Breast epithelium (tissue), 4 donors: ENCODE measurements around the gene OR6Y1. TPM values are rescaled to one million over a fixed set of nuclear protein-coding genes. Genes with fewer than 3 reads are reported as not detected.

Experiments used
- DNase-seq, 2 donors: peaks; one replicate each; pipeline ENCODE4 v3.0.0-alpha.2; 2019; ENCODE audit warnings: low spot score in 2 of 2
- H3K27ac ChIP-seq, 2 donors: fragments of 200-600 bp; sonication (generic) in 1 of 2; one replicate each; pipeline ENCODE4 v1.5.1; 2016 to 2019; ENCODE audit warnings: mild to moderate bottlenecking in 1 of 2
- H3K27me3 ChIP-seq, 2 donors: fragments of 200-600 bp; sonication (generic) in 1 of 2; one replicate each; pipeline versions ENCODE4 v1.5.1 to v1.6.0; 2017 to 2019; ENCODE audit warnings: control low read depth in 1 of 2, mild to moderate bottlenecking in 1 of 2
- H3K36me3 ChIP-seq: fragments of 200-600 bp; one replicate; pipeline ENCODE4 v1.5.1; 2019
- H3K4me1 ChIP-seq, 2 donors: fragments of 200-600 bp; sonication (generic); one replicate each; pipeline ENCODE4 v1.5.1; 2016 to 2019; ENCODE audit warnings: control low read depth in 1 of 2
- H3K4me3 ChIP-seq, 3 donors: fragments of 200-600 bp; sonication (generic); 1 replicate in 2 of 3; 2 replicates in 1 of 3; pipeline ENCODE4 v1.5.1; 2016 to 2019; ENCODE audit warnings: mild to moderate bottlenecking in 3 of 3, moderate library complexity in 2 of 3
- H3K9me3 ChIP-seq, 2 donors: fragments of 200-600 bp; sonication (generic) in 1 of 2; one replicate each; pipeline ENCODE4 v1.5.1; 2016 to 2019; ENCODE audit warnings: control low read depth in 1 of 2
- POLR2A ChIP-seq: fragments of 450-650 bp; IDR thresholded peaks from one replicate; pipeline ENCODE4 v1.6.1; 2016; ENCODE audit warnings: antibody characterized with exemption, mild to moderate bottlenecking, moderate library complexity
- POLR2AphosphoS5 ChIP-seq, 3 donors: sonication (generic); formaldehyde crosslinking; IDR thresholded peaks; one replicate each; pipeline ENCODE4 v1.6.1; 2017; ENCODE audit warnings: antibody characterized with exemption in 3 of 3
- intact Hi-C: fragments of 100-400 bp; cut with DNase I; formaldehyde crosslinking; loops from one replicate; pipeline ENCODE4 v1.15.1; 2023; ENCODE audit warnings: low total_unique reads
- total RNA-seq, 3 donors: library from RNA; depleted of rRNA; stranded (reverse); fragments of >200 nt; gene quantifications; one replicate each; pipeline ENCODE4 v1.1.0, GENCODE V29; 2016
- TF ChIP-seq, protein P1 (sequence below), 3 donors: fragments of 450-650 bp; IDR thresholded peaks; one replicate each; pipeline ENCODE4 v1.5.1; 2016 to 2017; ENCODE audit warnings: antibody characterized with exemption in 3 of 3, mild to moderate bottlenecking in 3 of 3, moderate library complexity in 3 of 3

Gene OR6Y1
- total RNA-seq, 3 donors from 2014 or later, result not detected

DNA sequence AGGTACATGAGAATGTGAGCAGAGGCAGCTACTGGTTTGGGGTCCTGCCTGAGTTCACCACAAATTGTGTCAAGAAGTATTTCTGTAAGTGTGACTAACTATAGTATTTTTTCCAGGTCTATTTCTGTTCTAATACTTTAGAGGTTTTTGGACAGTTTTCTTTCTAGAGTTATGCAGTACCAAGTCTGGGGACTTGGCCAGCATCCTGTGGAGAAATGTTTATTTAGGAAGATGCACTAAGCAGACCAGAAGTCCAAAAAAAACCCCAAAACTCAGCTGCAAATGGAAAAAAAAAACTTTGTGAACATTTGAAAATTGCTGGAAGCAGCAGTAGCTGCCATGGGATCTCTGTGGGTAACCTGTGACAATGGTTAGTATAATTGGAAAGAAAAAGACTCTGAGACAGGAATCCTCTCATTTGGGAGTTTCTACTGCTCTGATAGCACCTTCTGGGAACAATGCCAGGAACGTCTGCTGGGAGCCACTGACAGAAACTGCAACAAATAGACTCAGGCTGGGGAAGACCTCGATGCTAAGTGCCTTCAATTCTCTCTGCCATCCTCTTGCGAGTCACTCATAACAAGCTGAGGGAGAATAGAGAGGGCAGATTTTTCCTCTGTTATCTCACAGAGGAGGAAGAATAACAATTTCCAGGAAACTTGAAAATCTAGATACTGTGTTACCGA lies 44.6 kb downstream of the OR6Y1 start:
- Histone ChIP-seq H3K4me3 (no peak overlapping the region), H3K4me1 (no peaks in the 10 kb centered on the region)
- intact Hi-C loops, result no loop called here

DNA sequence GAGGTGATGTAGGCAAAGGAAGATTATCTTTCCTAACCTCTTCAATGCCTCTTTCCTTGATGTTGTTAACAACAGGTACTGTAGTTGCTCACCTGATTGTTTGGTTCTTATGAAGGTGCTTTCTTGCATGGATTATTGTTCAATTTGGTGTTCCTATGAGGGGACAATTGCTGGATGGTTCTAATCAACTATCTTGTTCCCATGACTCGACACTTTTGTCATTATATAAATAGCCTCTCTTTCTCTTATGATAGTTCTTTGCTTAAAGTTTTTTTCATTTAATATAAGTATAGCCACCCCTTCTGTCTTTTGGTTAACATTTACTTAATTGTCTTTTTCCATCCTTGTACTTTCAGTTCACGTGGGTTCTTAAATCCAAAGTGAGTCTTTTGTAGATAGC lies 46.7 kb downstream of the OR6Y1 start:
- peaks cover 0 to 13% of the 10 kb centered on the region in 2 donors for H3K9me3 ChIP-seq
- H3K27me3 ChIP-seq, result no peaks in the 10 kb centered on the region
- TF ChIP-seq POLR2AphosphoS5 (IDR thresholded peaks at IDR 0.05) (no peak), POLR2A (no peak)
- TF ChIP-seq, protein P1, sequence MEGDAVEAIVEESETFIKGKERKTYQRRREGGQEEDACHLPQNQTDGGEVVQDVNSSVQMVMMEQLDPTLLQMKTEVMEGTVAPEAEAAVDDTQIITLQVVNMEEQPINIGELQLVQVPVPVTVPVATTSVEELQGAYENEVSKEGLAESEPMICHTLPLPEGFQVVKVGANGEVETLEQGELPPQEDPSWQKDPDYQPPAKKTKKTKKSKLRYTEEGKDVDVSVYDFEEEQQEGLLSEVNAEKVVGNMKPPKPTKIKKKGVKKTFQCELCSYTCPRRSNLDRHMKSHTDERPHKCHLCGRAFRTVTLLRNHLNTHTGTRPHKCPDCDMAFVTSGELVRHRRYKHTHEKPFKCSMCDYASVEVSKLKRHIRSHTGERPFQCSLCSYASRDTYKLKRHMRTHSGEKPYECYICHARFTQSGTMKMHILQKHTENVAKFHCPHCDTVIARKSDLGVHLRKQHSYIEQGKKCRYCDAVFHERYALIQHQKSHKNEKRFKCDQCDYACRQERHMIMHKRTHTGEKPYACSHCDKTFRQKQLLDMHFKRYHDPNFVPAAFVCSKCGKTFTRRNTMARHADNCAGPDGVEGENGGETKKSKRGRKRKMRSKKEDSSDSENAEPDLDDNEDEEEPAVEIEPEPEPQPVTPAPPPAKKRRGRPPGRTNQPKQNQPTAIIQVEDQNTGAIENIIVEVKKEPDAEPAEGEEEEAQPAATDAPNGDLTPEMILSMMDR (IDR thresholded peaks at IDR 0.05), result no peak
- H3K4me3 ChIP-seq, result no peak overlapping the region
- no peak for DNase-seq
- intact Hi-C loops, result no loop called here
- H3K36me3 ChIP-seq, result no peaks in the 10 kb centered on the region
- H3K27ac ChIP-seq, result no peak overlapping the region
- H3K4me1 ChIP-seq, result no peaks in the 10 kb centered on the region

More for the DNA sequence above, 44.6 kb downstream of the OR6Y1 start:
- Histone ChIP-seq H3K36me3 (no peaks in the 10 kb centered on the region), H3K27me3 (no peaks in the 10 kb centered on the region), H3K27ac (no peak overlapping the region), H3K9me3 (peaks cover 0 to 13% of the 10 kb centered on the region in 2 donors)
- TF ChIP-seq POLR2A, result no peak
- no peak for TF ChIP-seq POLR2AphosphoS5 (IDR thresholded peaks at IDR 0.05)
- TF ChIP-seq, protein P1 (IDR thresholded peaks at IDR 0.05), result no peak
- no peak for DNase-seq

GRCh38 chr1:158506369-158506987 lies 47.7 kb downstream of the OR6Y1 start:
- DNase-seq, result no peak
- H3K36me3 ChIP-seq, result no peaks in the 10 kb centered on the region

DNA sequence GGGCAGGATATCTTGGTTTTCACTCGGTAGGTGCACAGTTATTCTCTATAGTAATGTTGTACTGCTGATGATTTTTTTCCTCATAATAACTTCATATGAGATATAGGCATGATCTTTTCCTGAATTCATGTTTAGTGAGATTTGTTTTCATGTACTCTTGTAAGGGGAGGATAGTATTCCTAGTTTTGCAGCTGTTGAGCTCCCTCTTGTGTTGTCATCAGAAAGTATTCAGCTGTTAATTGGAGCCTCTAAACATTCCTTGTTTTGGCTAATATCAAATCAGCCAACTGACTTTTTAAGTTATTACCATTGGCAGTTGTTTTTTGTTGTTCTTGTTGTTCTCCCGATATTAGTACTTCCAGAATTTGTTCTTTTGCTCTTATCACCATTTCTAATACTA lies 57.8 kb downstream of the OR6Y1 start:
- Histone ChIP-seq H3K4me3 (no peak overlapping the region), H3K27me3 (no peaks in the 10 kb centered on the region), H3K36me3 (no peaks in the 10 kb centered on the region), H3K27ac (no peak overlapping the region), H3K9me3 (peaks cover 0 to under 1% of the 10 kb centered on the region in 2 donors), H3K4me1 (no peaks in the 10 kb centered on the region)
- intact Hi-C loops, result no loop called here
- DNase-seq, result no peak
- TF ChIP-seq, protein P1 (IDR thresholded peaks at IDR 0.05), result no peak
- TF ChIP-seq POLR2A, result no peak
- no peak for TF ChIP-seq POLR2AphosphoS5 (IDR thresholded peaks at IDR 0.05)

More at GRCh38 chr1:158506369-158506987, 47.7 kb downstream of the OR6Y1 start:
- no peak overlapping the region for H3K27ac ChIP-seq
- H3K9me3 ChIP-seq, result peaks cover 0 to 20% of the 10 kb centered on the region in 2 donors
- H3K4me1 ChIP-seq, result no peaks in the 10 kb centered on the region
- intact Hi-C loops, result no loop called here
- TF ChIP-seq POLR2A (no peak), POLR2AphosphoS5 (IDR thresholded peaks at IDR 0.05) (no peak)
- TF ChIP-seq, protein P1 (IDR thresholded peaks at IDR 0.05), result no peak
- no peaks in the 10 kb centered on the region for H3K27me3 ChIP-seq
- no peak overlapping the region for H3K4me3 ChIP-seq

GRCh38 chr1:158494796-158495195 lies 59.4 kb downstream of the OR6Y1 start:
- Histone ChIP-seq H3K36me3 (no peaks in the 10 kb centered on the region), H3K4me1 (no peaks in the 10 kb centered on the region), H3K27me3 (no peaks in the 10 kb centered on the region), H3K9me3 (no peaks in the 10 kb centered on the region), H3K4me3 (no peak overlapping the region), H3K27ac (no peak overlapping the region)
- no peak for TF ChIP-seq POLR2AphosphoS5 (IDR thresholded peaks at IDR 0.05)
- TF ChIP-seq POLR2A, result no peak
- TF ChIP-seq, protein P1 (IDR thresholded peaks at IDR 0.05), result no peak
- no peak for DNase-seq
- intact Hi-C loops, result loop anchor here (5.0 kb wide), 1 partner anchor 792 kb away; the partner anchor contains the start of gene FCRL3
